ENCODE results near the gene ASTN2.

Gene ASTN2

DNA sequence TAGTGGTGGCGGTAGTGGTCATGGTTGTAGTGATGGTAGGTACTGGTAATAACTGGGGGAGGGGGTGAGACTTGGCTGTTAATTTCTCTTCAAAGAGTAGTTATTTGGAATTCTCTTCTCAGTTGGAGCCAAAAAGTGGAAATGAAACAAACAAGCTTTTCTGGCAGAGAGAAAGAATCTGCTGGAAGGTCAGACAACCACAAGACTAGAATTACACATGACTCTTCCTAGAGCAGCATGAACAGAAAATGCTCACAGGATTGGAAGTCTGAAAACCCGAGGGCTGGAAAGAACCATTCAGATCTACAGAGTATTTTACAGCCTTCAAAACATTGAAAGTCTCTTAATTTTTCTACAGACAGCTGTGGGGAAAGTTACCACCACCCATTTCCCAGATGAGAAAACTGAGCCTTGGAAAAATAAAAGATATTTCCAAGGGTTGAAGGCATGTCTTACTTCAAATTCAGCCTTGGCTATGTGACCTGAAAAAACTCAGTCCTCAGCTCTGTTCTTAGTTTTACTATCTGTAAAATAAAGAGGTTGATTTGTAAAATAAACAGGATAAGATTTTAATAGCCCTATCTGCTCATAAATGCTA, 770.7 kb downstream of the ASTN2 start:
- TF ChIP-seq, protein P1, sequence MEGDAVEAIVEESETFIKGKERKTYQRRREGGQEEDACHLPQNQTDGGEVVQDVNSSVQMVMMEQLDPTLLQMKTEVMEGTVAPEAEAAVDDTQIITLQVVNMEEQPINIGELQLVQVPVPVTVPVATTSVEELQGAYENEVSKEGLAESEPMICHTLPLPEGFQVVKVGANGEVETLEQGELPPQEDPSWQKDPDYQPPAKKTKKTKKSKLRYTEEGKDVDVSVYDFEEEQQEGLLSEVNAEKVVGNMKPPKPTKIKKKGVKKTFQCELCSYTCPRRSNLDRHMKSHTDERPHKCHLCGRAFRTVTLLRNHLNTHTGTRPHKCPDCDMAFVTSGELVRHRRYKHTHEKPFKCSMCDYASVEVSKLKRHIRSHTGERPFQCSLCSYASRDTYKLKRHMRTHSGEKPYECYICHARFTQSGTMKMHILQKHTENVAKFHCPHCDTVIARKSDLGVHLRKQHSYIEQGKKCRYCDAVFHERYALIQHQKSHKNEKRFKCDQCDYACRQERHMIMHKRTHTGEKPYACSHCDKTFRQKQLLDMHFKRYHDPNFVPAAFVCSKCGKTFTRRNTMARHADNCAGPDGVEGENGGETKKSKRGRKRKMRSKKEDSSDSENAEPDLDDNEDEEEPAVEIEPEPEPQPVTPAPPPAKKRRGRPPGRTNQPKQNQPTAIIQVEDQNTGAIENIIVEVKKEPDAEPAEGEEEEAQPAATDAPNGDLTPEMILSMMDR (IDR thresholded peaks at IDR 0.05; ENCODE audit: low read depth, low read length): no peak
- no peak overlapping the region for H3K4me3 ChIP-seq (ENCODE audit: low read depth, low read length)

DNA sequence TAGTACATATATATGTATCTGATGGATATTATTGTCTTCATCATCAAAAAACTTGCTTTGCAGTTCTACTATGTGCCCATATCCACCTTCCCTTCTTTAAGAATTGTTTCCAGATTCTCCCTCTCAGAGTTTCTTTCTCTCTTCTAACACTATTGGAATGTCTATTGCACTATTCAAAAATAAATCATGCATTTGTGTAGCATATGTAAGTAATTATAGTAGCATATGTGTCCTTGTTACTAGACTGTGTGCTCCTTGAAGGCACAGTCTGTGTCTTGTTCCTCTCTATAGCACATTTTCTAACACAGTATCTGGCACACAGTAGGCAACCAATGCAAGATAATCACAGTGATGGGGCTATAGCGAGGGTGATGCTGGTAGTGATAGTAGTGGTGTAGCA, 771.2 kb downstream of the ASTN2 start:
- no peak overlapping the region for H3K4me3 ChIP-seq (ENCODE audit: low read depth, low read length)
- TF ChIP-seq, protein P1 (IDR thresholded peaks at IDR 0.05; ENCODE audit: low read depth, low read length): no peak

DNA sequence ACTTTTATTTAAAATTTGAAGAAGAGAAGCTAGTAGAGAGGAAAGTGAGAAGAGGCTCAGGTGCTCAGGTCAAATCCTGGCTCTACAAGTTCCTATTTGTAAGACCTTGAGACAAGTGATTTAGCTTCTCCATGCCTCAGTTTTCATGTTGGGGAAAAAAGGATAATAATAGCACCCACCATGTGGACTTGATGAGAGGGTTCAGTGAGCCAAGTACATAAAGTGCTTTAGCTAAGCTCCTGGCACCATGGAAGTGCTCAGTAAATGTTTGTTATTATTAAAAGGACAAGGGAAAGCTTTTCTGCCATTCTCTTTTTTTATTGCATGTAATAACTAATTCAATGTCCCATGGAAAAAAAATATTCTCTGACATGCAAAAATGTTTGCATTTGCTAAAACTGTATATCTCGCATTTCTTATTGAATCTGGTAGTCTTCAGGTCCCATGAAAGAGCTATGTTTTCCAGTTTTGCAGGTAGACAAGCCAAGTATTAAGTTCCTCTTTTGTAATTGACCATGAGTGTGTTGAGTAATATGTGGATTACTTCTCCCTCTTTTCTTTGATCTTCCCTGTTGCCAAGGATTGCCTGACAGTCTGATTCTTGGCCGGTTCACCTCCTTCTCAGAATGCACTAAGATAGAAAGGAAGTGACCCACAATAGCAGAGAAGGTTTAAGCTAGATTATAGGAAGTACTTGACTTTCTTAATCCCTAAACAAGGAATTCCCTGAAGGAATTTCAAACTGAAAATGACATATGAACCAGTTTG, 773.4 kb downstream of the ASTN2 start:
- H3K4me3 ChIP-seq (ENCODE audit: low read depth, low read length): no peak overlapping the region
- TF ChIP-seq, protein P1 (IDR thresholded peaks at IDR 0.05; ENCODE audit: low read depth, low read length): no peak

DNA sequence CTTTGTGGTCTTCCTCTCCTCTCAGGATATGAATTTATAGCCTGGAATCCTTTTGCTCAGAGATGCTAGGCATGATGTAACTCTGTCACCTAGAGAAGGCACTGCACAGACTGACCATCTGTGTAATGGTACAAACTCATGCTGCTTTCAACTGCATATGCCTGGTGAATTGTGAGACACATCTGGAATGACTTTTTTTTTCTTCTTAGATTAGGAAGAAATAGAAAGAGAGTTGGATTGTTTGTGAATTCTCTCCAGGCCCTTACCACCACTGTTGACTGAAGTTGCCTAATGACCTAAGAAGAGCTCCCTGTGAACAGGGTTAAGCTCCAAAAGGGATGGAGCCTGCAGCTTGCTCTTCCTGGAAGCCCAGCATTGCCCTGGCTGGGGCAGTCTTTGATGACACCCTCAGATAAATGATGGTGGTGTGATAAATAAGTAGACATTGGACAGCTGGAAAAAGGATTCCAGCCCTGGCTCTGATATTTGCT, 775.6 kb downstream of the ASTN2 start:
- TF ChIP-seq, protein P1 (IDR thresholded peaks at IDR 0.05; ENCODE audit: low read depth, low read length): no peak

DNA sequence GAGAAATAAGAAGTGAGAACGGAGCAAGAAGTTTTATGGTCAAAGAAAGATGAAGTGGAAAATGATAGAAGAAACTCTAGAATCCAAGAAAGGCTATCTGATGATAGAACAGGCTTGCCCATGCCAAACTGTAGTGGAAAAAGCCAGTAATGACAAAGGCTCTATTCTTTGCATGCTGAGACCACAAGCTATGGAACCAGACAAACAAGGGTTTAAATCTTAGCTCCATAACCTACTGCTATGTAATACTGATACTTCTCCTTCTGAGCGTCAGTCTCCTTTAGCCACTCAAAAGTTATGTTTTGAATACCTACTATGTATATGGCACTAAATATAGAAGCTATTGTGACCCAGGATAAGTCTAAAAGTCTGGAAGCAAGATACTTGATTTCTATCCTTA, 778.9 kb downstream of the ASTN2 start:
- TF ChIP-seq, protein P1 (IDR thresholded peaks at IDR 0.05; ENCODE audit: low read depth, low read length): no peak
- no peak overlapping the region for H3K4me3 ChIP-seq (ENCODE audit: low read depth, low read length)

More for the DNA sequence above, 775.6 kb downstream of the ASTN2 start:
- no peak overlapping the region for H3K4me3 ChIP-seq (ENCODE audit: low read depth, low read length)

DNA sequence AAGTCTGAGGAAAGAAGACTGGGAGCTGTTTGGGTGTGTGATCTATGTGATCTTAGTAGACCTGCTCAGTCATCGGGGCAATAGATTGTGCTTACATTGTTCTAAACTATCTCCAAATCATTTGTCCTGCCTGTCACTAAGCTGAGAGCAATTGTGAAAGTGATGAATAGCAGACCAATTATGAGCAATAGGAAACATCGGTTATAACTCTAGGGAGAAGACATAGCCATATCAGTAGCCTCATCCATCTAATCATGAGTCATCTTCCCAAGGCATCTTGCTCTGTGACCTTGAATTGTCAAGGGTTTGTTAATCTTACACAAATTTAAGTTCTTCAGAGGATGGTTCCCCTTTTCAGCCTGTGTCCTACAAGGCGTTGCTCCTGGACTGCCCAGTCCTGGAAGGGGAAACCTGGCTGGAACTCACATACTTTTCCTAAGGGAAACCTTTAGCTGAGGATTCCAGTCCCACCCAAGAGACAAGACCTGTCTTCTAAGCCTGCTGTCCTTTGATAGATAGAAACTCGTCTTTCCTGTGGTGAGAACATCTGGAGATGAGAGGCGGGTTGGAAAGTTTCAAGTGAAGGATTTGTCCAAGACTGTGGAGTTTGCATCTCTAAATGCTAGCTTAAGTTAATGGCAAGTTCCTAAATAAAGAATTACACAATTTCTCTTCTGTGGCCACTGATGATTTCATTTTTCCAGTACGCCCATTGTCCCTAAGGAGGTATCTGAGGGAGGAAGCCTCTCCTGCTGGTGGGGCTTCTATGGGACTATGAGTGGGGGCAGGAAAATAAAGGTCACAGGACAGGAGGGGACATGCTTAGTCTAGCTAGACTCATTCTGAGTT, 781.6 kb downstream of the ASTN2 start:
- TF ChIP-seq, protein P1 (IDR thresholded peaks at IDR 0.05; ENCODE audit: low read depth, low read length): no peak
- H3K4me3 ChIP-seq (ENCODE audit: low read depth, low read length): no peak overlapping the region
